ENCODE measurements around the gene HYPK.
A peak's percentile ranks its signal among the peaks of the same experiment; 100 is the strongest.
"Not testable (repeated sequence)": the region's sequence is repeated elsewhere in the genome, so short reads cannot be mapped to it uniquely, and the experiment has no call there.

The HYPK gene

DNA sequence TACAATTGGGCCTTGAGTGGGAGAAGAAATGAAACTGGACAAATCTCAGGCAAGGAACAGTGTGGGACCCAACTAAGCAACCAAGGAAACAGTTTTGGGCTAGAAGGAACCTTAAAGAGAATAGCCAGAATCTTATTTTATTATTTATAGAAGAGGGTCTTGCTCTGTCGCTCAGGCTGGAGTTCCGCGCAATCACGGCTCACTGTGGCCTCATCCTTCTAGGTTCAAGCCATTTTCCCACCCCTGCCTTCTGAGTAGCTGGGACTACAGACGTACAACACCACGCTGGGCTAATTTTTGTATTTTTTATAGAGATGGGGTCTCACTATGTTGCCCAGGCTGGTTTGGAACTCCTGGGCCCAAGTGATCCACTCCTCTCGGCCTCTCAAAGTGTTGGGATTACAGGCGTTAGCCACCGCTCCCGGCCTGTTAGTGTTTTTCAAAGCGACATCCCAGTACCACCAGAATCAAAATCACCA, 25.7 kb downstream of the HYPK start:
- Histone ChIP-seq H3K4me3 (ENCODE audit: low read depth, low read length) (peak overlapping the region; percentile 92; the same call in 1 of the 2 replicates), H3K9me3 (ENCODE audit: control insufficient read depth, insufficient read depth, low read depth, low read length) (peaks cover 3% of the 10 kb centered on the region; the same call in 1 of the 2 replicates), H3K4me1 (ENCODE audit: control insufficient read depth, insufficient read depth, low read length) (0 out of 2 replicates have a peak, but pooled peaks cover 7% of the 10 kb centered on the region), H3K9ac (ENCODE audit: low read length) (no peak overlapping the region), H3K27ac (ENCODE audit: low read depth, low read length) (no peak overlapping the region), H3K36me3 (ENCODE audit: control insufficient read depth, insufficient read depth, low read length) (peaks cover 11% of the 10 kb centered on the region), H3K27me3 (ENCODE audit: control insufficient read depth, insufficient read depth, low read length) (no peaks in the 10 kb centered on the region)

DNA sequence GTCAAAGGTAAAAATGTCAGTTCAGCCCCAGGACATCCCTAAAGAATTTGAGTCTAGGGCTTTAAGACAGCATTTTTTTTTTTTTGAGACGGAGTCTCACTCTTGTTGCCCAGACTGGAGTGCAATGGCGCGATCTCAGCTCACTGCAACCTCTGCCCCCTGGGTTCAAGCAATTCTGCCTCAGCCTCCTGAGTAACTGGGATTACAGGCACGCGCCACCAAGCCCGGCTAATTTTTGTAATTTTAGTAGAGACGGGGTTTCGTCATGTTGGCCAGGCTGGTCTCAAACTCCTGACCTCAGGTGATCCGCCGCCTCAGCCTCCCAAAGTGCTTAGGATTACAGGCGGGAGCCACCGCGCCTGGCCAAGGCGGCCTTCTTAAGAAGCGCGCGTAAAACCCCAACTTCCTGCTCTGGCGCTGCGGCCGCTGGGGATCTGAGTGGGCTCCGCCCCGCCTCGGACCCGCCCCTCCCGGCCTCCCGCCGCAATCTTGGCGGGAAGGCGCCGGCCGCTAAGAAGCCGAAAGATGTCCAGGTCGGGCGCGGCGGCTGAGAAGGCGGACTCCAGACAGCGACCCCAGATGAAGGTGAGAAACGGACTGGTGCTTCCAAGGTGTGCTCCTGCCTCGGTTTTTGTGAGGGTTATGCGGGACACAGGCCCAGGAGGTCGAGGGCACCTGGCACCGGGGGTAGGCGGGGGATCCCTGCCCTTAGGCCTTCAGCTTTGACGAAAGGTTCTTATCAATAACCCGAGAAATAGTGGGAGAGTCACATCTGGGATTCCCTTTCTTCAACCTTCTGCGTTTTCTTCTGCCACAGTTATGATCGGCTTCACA, 26.3 kb downstream of the HYPK start, which contains the start of gene WDR76:
WDR76 (plus strand) TSS at position 495 of the 834 bp plus-strand sequence; CDS start at position 526, 31 bp downstream.
- Histone ChIP-seq H3K9ac (ENCODE audit: low read length) (peak within 1 kb of the TSS; percentile 98), H3K9me3 (ENCODE audit: control insufficient read depth, insufficient read depth, low read depth, low read length) (peaks cover 3% of the 10 kb centered on the region; the same call in 1 of the 2 replicates), H3K4me1 (ENCODE audit: control insufficient read depth, insufficient read depth, low read length) (0 out of 2 replicates have a peak, but pooled peaks cover 7% of the 10 kb centered on the region), H3K27me3 (ENCODE audit: control insufficient read depth, insufficient read depth, low read length) (no peaks in the 10 kb centered on the region), H3K4me3 (ENCODE audit: low read depth, low read length) (peak within 1 kb of the TSS; percentile 92), H3K36me3 (ENCODE audit: control insufficient read depth, insufficient read depth, low read length) (peaks cover 11% of the 10 kb centered on the region), H3K27ac (ENCODE audit: low read depth, low read length) (no peak within 1 kb of the TSS)

DNA sequence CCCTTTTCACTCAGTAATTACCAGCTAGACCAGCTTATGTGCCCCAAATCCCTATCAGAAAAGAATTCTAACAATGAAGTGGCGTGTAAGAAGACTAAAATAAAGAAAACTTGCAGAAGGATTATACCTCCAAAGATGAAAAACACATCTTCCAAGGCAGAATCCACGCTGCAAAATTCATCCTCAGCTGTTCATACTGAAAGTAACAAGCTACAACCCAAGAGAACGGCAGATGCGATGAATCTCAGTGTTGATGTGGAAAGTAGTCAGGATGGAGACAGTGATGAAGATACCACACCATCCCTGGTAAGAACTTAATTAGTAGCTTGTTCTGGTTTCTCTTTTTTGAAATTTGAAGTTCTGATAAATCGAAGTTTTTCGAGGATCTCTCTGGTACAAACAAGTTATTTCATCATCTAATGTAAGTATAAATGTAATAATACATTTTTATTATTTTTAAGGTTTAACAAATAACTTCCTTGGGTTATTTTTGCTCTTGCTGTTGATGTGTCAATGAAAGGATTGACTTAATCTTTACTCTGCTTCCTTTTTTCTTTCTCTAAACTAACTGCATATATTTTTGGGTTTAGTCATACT, 27.8 kb downstream of the HYPK start:
- Histone ChIP-seq H3K9ac (ENCODE audit: low read length) (no peak overlapping the region), H3K27ac (ENCODE audit: low read depth, low read length) (no peak overlapping the region), H3K27me3 (ENCODE audit: control insufficient read depth, insufficient read depth, low read length) (no peaks in the 10 kb centered on the region), H3K4me3 (ENCODE audit: low read depth, low read length) (peak overlapping the region; percentile 92; the same call in 1 of the 2 replicates), H3K36me3 (ENCODE audit: control insufficient read depth, insufficient read depth, low read length) (peaks cover 11% of the 10 kb centered on the region), H3K9me3 (ENCODE audit: control insufficient read depth, insufficient read depth, low read depth, low read length) (peaks cover 3% of the 10 kb centered on the region; the same call in 1 of the 2 replicates), H3K4me1 (ENCODE audit: control insufficient read depth, insufficient read depth, low read length) (0 out of 2 replicates have a peak, but pooled peaks cover 7% of the 10 kb centered on the region)

DNA sequence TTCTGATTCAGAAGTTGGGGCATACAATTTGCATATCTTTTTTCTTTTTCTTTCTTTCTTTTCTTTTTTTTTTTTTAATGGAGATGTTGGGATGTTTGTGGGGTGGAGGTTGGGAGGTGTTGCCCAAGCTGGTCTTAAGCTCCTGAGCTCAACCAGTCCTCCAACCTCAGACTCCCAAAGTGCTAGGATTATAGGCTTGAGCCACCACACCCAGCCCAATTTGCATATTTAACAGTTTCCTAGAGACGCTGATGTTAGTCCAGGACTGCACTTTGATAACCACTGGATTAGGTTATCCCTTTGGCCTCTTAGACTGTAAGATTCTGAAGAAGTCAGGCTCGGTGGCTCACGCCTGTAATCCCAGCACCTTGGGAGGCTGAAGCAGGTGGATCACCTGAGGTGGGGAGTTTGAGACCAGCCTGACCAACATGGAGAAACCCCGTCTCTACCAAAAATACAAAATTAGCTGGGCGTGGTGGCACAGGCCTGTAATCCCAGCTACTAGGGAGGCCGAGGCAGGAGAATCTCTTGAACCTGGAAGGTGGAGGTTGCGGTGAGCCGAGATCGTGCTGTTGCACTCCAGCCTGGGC, 29.6 kb downstream of the HYPK start:
- H3K4me3 ChIP-seq (ENCODE audit: low read depth, low read length); H3K9ac ChIP-seq (ENCODE audit: low read length); H3K4me1 ChIP-seq (ENCODE audit: control insufficient read depth, insufficient read depth, low read length); H3K9me3 ChIP-seq (ENCODE audit: control insufficient read depth, insufficient read depth, low read depth, low read length); H3K27ac ChIP-seq (ENCODE audit: low read depth, low read length); H3K27me3 ChIP-seq (ENCODE audit: control insufficient read depth, insufficient read depth, low read length): not testable (repeated sequence)
- peaks cover 16% of the 10 kb centered on the region for H3K36me3 ChIP-seq (ENCODE audit: control insufficient read depth, insufficient read depth, low read length)

DNA sequence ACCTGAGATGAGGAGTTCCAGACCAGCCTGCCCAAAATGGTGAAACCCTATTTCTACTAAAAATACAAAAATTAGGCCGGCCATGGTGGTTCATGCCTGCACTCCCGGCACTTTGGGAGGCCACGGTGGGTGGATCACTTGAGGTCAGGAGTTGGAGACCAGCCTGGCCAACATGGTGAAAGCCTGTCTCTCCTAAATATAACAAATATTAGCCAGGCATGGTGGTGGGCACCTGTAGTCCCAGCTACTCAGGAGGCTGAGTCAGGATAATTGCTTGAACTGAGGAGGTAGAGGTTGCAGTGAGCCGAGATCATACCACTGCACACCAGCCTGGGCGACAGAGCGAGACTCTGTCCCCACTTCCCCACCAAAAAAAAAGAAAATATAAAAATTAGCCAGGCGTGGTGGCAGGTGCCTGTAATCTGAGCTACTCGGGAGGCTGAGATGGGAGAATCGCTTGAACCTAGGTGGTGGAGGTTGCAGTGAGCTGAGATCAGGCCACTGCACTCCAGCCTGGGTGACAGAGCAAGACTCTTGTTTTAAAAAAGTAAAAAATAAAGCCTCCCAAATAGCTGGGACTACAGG, 30.4 kb downstream of the HYPK start:
- not testable (repeated sequence) for H3K4me1 ChIP-seq (ENCODE audit: control insufficient read depth, insufficient read depth, low read length); H3K4me3 ChIP-seq (ENCODE audit: low read depth, low read length); H3K9ac ChIP-seq (ENCODE audit: low read length); H3K9me3 ChIP-seq (ENCODE audit: control insufficient read depth, insufficient read depth, low read depth, low read length); H3K27ac ChIP-seq (ENCODE audit: low read depth, low read length); H3K27me3 ChIP-seq (ENCODE audit: control insufficient read depth, insufficient read depth, low read length)
- H3K36me3 ChIP-seq (ENCODE audit: control insufficient read depth, insufficient read depth, low read length): peaks cover 21% of the 10 kb centered on the region

DNA sequence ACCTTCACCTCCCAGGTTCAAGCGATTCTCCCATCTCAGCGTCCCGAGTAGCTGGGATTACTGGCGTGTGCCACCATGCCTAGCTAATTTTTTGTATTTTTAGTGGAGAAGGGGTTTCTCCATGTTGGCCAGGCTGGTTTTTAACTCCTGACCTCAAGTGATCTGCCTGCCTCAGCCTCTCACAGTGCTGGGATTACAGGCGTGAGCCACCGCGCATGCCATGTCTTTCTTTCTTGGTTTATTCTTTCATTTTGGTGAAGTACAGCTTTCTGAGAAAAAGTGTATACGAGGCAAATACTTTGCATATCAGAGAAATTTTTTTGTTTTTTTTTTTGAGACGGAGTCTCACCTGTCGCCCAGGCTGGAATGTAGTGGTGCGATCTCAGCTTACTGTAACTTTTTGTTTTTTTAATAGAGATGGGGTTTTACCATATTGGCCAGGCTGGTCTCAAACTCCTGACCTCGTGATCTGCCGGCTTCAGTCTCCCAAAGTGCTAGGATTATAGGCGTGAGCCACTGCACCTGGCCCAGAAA, 31.2 kb downstream of the HYPK start:
- H3K9me3 ChIP-seq (ENCODE audit: control insufficient read depth, insufficient read depth, low read depth, low read length); H3K27me3 ChIP-seq (ENCODE audit: control insufficient read depth, insufficient read depth, low read length); H3K27ac ChIP-seq (ENCODE audit: low read depth, low read length); H3K4me3 ChIP-seq (ENCODE audit: low read depth, low read length); H3K9ac ChIP-seq (ENCODE audit: low read length); H3K4me1 ChIP-seq (ENCODE audit: control insufficient read depth, insufficient read depth, low read length): not testable (repeated sequence)
- peaks cover 29% of the 10 kb centered on the region for H3K36me3 ChIP-seq (ENCODE audit: control insufficient read depth, insufficient read depth, low read length)

DNA sequence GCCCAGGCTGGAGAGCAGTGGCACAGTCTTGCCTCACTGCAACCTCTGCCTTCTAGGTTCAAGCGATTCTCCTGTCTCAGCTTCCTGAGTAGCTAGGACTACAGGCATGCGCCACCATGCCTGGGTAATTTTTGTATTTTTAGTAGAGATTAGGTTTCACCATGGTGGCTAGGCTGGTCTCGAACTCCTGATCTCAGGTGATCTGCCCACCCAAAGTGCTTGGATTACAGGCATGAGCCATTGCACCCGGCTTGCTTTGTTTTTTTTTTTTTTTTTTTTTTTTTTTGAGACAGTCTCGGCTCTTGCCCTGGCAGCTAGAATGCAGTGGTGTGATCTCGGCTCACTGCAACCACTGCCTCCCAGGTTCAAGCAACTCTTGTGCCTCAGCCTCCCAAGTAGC, 32.1 kb downstream of the HYPK start:
- peaks cover 36% of the 10 kb centered on the region for H3K36me3 ChIP-seq (ENCODE audit: control insufficient read depth, insufficient read depth, low read length)
- H3K27ac ChIP-seq (ENCODE audit: low read depth, low read length); H3K9ac ChIP-seq (ENCODE audit: low read length); H3K9me3 ChIP-seq (ENCODE audit: control insufficient read depth, insufficient read depth, low read depth, low read length); H3K27me3 ChIP-seq (ENCODE audit: control insufficient read depth, insufficient read depth, low read length); H3K4me3 ChIP-seq (ENCODE audit: low read depth, low read length); H3K4me1 ChIP-seq (ENCODE audit: control insufficient read depth, insufficient read depth, low read length): not testable (repeated sequence)

DNA sequence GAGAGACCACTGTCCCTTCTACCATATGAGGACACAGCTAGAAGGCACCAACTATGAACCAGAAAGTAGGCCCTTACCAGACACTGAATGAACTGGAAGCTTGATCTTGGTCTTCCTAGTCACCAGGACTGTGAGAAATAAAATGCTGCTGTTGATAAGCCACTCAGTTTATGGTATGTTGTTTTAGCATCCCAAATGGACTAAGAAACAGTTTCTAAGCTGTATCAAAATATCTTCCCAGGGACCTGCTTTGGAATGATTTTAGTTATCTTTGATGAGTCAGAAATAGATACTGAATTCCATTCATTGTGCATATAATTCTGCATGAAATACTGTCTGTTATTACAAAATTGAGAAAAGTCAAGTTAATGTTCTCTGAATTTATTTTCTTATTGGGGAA, 45.0 kb downstream of the HYPK start:
- H3K27ac ChIP-seq (ENCODE audit: low read depth, low read length): no peak overlapping the region
- peaks cover 41% of the 10 kb centered on the region for H3K36me3 ChIP-seq (ENCODE audit: control insufficient read depth, insufficient read depth, low read length)

DNA sequence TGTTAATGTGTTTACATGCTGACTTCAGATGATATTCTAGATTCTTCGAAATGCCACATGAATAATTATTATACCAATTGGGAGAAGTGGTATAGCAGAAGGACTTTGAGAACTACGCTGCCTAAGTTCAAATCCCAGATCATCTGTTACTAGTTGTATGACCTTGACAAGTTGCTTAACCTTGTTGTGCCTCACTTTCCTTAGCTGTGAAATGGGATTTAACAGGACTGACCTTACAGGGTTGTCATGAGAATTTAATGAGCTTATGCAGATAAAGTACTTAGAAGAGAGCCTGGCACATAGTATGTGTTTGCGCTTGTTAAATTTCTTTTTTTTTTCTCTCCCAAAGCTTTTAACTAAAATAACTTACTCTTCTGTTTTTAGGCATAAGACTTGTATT, 50.9 kb downstream of the HYPK start:
- H3K9me3 ChIP-seq (ENCODE audit: control insufficient read depth, insufficient read depth, low read depth, low read length): no peaks in the 10 kb centered on the region
- H3K4me3 ChIP-seq (ENCODE audit: low read depth, low read length): no peak overlapping the region
- no peaks in the 10 kb centered on the region for H3K27me3 ChIP-seq (ENCODE audit: control insufficient read depth, insufficient read depth, low read length)
- H3K27ac ChIP-seq (ENCODE audit: low read depth, low read length): no peak overlapping the region
- no peaks in the 10 kb centered on the region for H3K4me1 ChIP-seq (ENCODE audit: control insufficient read depth, insufficient read depth, low read length)
- no peak overlapping the region for H3K9ac ChIP-seq (ENCODE audit: low read length)
- peaks cover 31% of the 10 kb centered on the region for H3K36me3 ChIP-seq (ENCODE audit: control insufficient read depth, insufficient read depth, low read length)

More for the DNA sequence above, 45.0 kb downstream of the HYPK start:
- no peaks in the 10 kb centered on the region for H3K27me3 ChIP-seq (ENCODE audit: control insufficient read depth, insufficient read depth, low read length)
- no peak overlapping the region for H3K4me3 ChIP-seq (ENCODE audit: low read depth, low read length)
- H3K9ac ChIP-seq (ENCODE audit: low read length): no peak overlapping the region
- no peaks in the 10 kb centered on the region for H3K4me1 ChIP-seq (ENCODE audit: control insufficient read depth, insufficient read depth, low read length)
- H3K9me3 ChIP-seq (ENCODE audit: control insufficient read depth, insufficient read depth, low read depth, low read length): no peaks in the 10 kb centered on the region

DNA sequence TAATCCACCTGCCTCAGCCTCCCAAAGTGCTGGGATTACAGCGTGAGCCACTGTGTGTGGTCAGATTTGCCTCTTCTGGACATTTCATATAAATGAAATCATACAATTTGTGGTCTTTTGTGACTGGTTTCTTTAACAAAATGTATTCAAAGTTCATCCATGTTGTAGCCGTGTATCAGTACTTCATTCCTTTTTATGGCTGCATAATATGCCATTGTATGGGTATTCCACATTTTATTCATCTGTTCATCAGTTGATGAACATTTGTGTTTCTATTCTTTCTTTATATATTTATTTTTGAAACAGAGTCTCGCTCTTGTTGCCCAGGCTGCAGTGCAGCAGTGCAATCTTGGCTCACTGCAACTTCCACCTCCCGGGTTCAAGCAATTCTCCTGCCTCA, 52.2 kb downstream of the HYPK start:
- H3K9ac ChIP-seq (ENCODE audit: low read length): no peak overlapping the region
- H3K27me3 ChIP-seq (ENCODE audit: control insufficient read depth, insufficient read depth, low read length): no peaks in the 10 kb centered on the region
- no peak overlapping the region for H3K27ac ChIP-seq (ENCODE audit: low read depth, low read length)
- H3K4me3 ChIP-seq (ENCODE audit: low read depth, low read length): no peak overlapping the region
- H3K4me1 ChIP-seq (ENCODE audit: control insufficient read depth, insufficient read depth, low read length): no peaks in the 10 kb centered on the region
- peaks cover 38% of the 10 kb centered on the region for H3K36me3 ChIP-seq (ENCODE audit: control insufficient read depth, insufficient read depth, low read length)
- H3K9me3 ChIP-seq (ENCODE audit: control insufficient read depth, insufficient read depth, low read depth, low read length): no peaks in the 10 kb centered on the region
